ENCODE results near the gene GABRQ.
"Not testable (repeated sequence)": the region's sequence is repeated elsewhere in the genome, so short reads cannot be mapped to it uniquely, and the experiment has no call there.

The GABRQ gene

GRCh38 chrX:152663086-152663485 lies 25.4 kb downstream of the GABRQ start:
- no peak overlapping the region for H3K4me3 ChIP-seq (ENCODE audit: low read depth in 1 of 2, low read length in 2 of 2)

GRCh38 chrX:152674135-152674534 lies 36.4 kb downstream of the GABRQ start:
- Histone ChIP-seq H3K4me1 (ENCODE audit: insufficient read depth, low read length) (no peaks in the 10 kb centered on the region), H3K27me3 (ENCODE audit: control insufficient read depth in 1 of 2, insufficient read depth in 2 of 2, low read length in 2 of 2) (no peaks in the 10 kb centered on the region), H3K9ac (ENCODE audit: low read length) (no peak overlapping the region), H3K27ac (ENCODE audit: low read depth, low read length) (no peak overlapping the region), H3K9me3 (ENCODE audit: low read length) (no peaks in the 10 kb centered on the region), H3K4me3 (ENCODE audit: low read depth in 1 of 2, low read length in 2 of 2) (no peak overlapping the region), H3K36me3 (ENCODE audit: insufficient read depth, low read length) (no peaks in the 10 kb centered on the region)

More at GRCh38 chrX:152663086-152663485, 25.4 kb downstream of the GABRQ start:
- H3K27me3 ChIP-seq (ENCODE audit: control insufficient read depth in 1 of 2, insufficient read depth in 2 of 2, low read length in 2 of 2) = no peaks in the 10 kb centered on the region
- no peak overlapping the region for H3K27ac ChIP-seq (ENCODE audit: low read depth, low read length)
- H3K4me1 ChIP-seq (ENCODE audit: insufficient read depth, low read length) = no peaks in the 10 kb centered on the region
- H3K9ac ChIP-seq (ENCODE audit: low read length) = no peak overlapping the region
- peaks cover 4% of the 10 kb centered on the region for H3K9me3 ChIP-seq (ENCODE audit: low read length)
- no peaks in the 10 kb centered on the region for H3K36me3 ChIP-seq (ENCODE audit: insufficient read depth, low read length)

- not testable (repeated sequence) for H3K4me1 ChIP-seq (ENCODE audit: insufficient read depth, low read length); H3K9ac ChIP-seq (ENCODE audit: low read length); H3K4me3 ChIP-seq (ENCODE audit: low read depth in 1 of 2, low read length in 2 of 2); H3K36me3 ChIP-seq (ENCODE audit: insufficient read depth, low read length); H3K27me3 ChIP-seq (ENCODE audit: control insufficient read depth in 1 of 2, insufficient read depth in 2 of 2, low read length in 2 of 2); H3K27ac ChIP-seq (ENCODE audit: low read depth, low read length); H3K9me3 ChIP-seq (ENCODE audit: low read length)
Observed at GRCh38 chrX:152674652-152675051, 37.0 kb downstream of the GABRQ start.

DNA sequence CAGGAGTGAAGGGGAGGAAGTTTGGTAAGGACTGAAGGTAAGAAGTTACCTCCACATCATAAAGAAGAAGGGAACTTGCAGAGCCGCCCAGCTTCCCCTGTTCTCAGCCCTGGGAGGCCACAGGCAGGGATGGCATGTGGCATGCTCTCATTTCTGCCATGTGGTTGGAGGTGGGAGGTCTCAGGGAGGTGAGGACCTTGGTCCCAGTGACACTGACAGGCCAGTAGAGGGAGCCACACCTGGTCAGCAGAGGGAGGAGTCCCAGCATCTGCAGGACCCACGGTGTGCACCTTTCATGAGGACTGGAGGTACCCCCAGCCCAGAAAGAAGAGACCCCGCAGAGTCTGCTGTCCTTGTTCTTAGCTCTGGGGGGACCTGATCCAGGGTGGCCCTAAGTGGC lies 43.3 kb downstream of the GABRQ start:
- H3K4me3 ChIP-seq (ENCODE audit: low read depth in 1 of 2, low read length in 2 of 2); H3K27ac ChIP-seq (ENCODE audit: low read depth, low read length); H3K4me1 ChIP-seq (ENCODE audit: insufficient read depth, low read length); H3K9ac ChIP-seq (ENCODE audit: low read length); H3K9me3 ChIP-seq (ENCODE audit: low read length); H3K27me3 ChIP-seq (ENCODE audit: control insufficient read depth in 1 of 2, insufficient read depth in 2 of 2, low read length in 2 of 2); H3K36me3 ChIP-seq (ENCODE audit: insufficient read depth, low read length): not testable (repeated sequence)

DNA sequence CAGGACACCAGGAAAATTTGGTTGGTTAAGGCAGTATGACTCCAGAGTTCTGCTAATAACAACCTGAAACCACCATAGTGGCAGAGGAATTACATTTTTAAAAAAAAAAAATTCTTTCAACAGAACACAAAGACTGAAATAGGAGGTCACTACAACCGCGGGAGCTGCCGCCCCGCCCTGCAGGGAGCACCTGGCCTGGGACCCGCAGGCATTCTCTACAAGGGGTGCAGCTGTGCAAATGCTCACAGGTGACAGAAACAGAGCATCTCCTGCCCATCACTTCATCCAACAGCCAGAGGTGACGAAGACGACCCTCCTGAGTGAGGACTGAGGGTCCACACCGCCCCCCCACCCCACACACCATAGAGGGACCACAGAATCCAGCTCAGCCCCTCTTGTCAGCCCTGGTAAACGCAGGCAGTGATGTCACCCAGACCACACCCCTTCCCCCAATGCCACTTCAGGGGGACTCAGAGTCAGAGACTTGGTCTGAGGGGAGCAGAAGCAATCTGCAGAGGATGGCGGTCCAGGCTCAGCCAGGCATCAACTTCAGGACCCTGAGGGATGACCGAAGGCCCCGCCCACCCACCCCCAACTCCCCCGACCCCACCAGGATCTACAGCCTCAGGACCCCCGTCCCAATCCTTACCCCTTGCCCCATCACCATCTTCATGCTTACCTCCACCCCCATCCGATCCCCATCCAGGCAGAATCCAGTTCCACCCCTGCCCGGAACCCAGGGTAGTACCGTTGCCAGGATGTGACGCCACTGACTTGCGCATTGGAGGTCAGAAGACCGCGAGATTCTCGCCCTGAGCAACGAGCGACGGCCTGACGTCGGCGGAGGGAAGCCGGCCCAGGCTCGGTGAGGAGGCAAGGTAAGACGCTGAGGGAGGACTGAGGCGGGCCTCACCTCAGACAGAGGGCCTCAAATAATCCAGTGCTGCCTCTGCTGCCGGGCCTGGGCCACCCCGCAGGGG lies 60.5 kb downstream of the GABRQ start, which contains the start of gene MAGEA3:
MAGEA3 (plus strand) TSS at position 843 of the 980 bp plus-strand sequence. CDS start 2,039 bp downstream, outside the sequence.
- H3K9ac ChIP-seq (ENCODE audit: low read length); H3K4me3 ChIP-seq (ENCODE audit: low read depth in 1 of 2, low read length in 2 of 2); H3K36me3 ChIP-seq (ENCODE audit: insufficient read depth, low read length); H3K27me3 ChIP-seq (ENCODE audit: control insufficient read depth in 1 of 2, insufficient read depth in 2 of 2, low read length in 2 of 2); H3K9me3 ChIP-seq (ENCODE audit: low read length); H3K4me1 ChIP-seq (ENCODE audit: insufficient read depth, low read length); H3K27ac ChIP-seq (ENCODE audit: low read depth, low read length): not testable (repeated sequence)

- not testable (repeated sequence) for H3K9me3 ChIP-seq (ENCODE audit: low read length); H3K27ac ChIP-seq (ENCODE audit: low read depth, low read length); H3K27me3 ChIP-seq (ENCODE audit: control insufficient read depth in 1 of 2, insufficient read depth in 2 of 2, low read length in 2 of 2); H3K9ac ChIP-seq (ENCODE audit: low read length); H3K4me3 ChIP-seq (ENCODE audit: low read depth in 1 of 2, low read length in 2 of 2); H3K4me1 ChIP-seq (ENCODE audit: insufficient read depth, low read length); H3K36me3 ChIP-seq (ENCODE audit: insufficient read depth, low read length)
Observed at GRCh38 chrX:152700390-152700789, 62.7 kb downstream of the GABRQ start.

DNA sequence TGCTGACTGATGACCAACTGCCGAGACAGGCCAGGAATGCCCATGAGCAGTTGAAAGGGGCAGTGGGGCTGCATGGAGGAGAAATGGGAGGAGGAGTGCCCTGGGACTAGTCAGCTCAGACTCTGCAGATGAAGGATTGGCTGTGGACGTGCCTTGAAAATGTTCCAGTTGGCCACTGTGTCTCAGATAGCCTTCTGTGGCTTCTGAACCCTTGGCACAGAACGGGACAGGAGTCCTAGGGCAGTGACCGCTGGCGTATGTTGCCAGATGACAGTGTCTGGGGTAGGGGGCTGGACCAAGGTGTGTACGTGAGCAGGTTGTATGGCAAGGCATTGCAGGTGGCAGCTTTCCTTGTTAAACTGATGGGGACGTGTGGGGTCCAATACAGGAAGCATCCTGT lies 68.8 kb downstream of the GABRQ start:
- H3K27ac ChIP-seq (ENCODE audit: low read depth, low read length); H3K36me3 ChIP-seq (ENCODE audit: insufficient read depth, low read length); H3K27me3 ChIP-seq (ENCODE audit: control insufficient read depth in 1 of 2, insufficient read depth in 2 of 2, low read length in 2 of 2); H3K9ac ChIP-seq (ENCODE audit: low read length); H3K4me1 ChIP-seq (ENCODE audit: insufficient read depth, low read length); H3K4me3 ChIP-seq (ENCODE audit: low read depth in 1 of 2, low read length in 2 of 2); H3K9me3 ChIP-seq (ENCODE audit: low read length): not testable (repeated sequence)

All from muscle layer of colon (tissue), 2 donors.